Kidney epithelial cell (primary cell): ENCODE results near the gene ZNF526. TPM values are rescaled to one million over a fixed set of nuclear protein-coding genes. Genes with fewer than 3 reads are reported as not detected.

Experiments used
- DNase-seq: peaks from one replicate; pipeline ENCODE4 v3.0.0-alpha.2; 2010; ENCODE audit warnings: low read depth
- H3K27me3 ChIP-seq: 2 replicates; pipeline ENCODE4 v1.6.0; 2011; ENCODE audit warnings: low read length; ENCODE audit not compliant: control insufficient read depth, insufficient read depth
- H3K36me3 ChIP-seq: 2 replicates; pipeline ENCODE4 v1.5.1; 2011; ENCODE audit warnings: low read length; ENCODE audit not compliant: control insufficient read depth, insufficient read depth
- H3K4me3 ChIP-seq: 2 replicates; pipeline ENCODE4 v1.5.1; 2011; ENCODE audit warnings: low read depth, mild to moderate bottlenecking, control low read depth, low read length
- CTCF ChIP-seq: IDR thresholded peaks from 2 replicates; pipeline ENCODE4 v1.5.1; 2011; ENCODE audit warnings: mild to moderate bottlenecking, moderate library complexity, low read length, control low read depth, inconsistent platforms; ENCODE audit not compliant: insufficient read depth, poor library complexity, severe bottlenecking
- total RNA-seq: library from RNA; depleted of rRNA; stranded (reverse); fragments of >200 nt; gene quantifications from 2 replicates; pipeline ENCODE4 v1.2.3, GENCODE V29; 2015

Gene ZNF526
- total RNA-seq, 1 donor from 2014 or later = 6.1 TPM

GRCh38 chr19:42174958-42175734 is 45.0 kb upstream of the ZNF526 start:
- Histone ChIP-seq H3K27me3 (peaks cover 68% of the 10 kb centered on the region), H3K4me3 (no peak overlapping the region), H3K36me3 (no peaks in the 10 kb centered on the region)
- TF ChIP-seq CTCF = no peak
- no peak for DNase-seq

- H3K4me3 ChIP-seq = peak overlapping the region; percentile 25
- no peak for DNase-seq
- peaks cover 70% of the 10 kb centered on the region for H3K27me3 ChIP-seq
- no peak for TF ChIP-seq CTCF
- H3K36me3 ChIP-seq = no peaks in the 10 kb centered on the region
These were observed 44.0 kb upstream of the ZNF526 start for GRCh38 chr19:42175952-42176648.

- DNase-seq = no peak
- peak overlapping the region; percentile 25 for H3K4me3 ChIP-seq
- no peaks in the 10 kb centered on the region for H3K36me3 ChIP-seq
- TF ChIP-seq CTCF = no peak
- H3K27me3 ChIP-seq = peaks cover 66% of the 10 kb centered on the region
These were observed 43.5 kb upstream of the ZNF526 start for GRCh38 chr19:42176649-42176989.

GRCh38 chr19:42176990-42177685 is 43.0 kb upstream of the ZNF526 start:
- peak overlapping the region; percentile 25 for H3K4me3 ChIP-seq
- peaks cover 63% of the 10 kb centered on the region for H3K27me3 ChIP-seq
- H3K36me3 ChIP-seq = no peaks in the 10 kb centered on the region
- peak; percentile 10 for DNase-seq
- no peak for TF ChIP-seq CTCF

GRCh38 chr19:42177686-42178019 is 42.5 kb upstream of the ZNF526 start:
- DNase-seq = no peak
- Histone ChIP-seq H3K36me3 (no peaks in the 10 kb centered on the region), H3K27me3 (peaks cover 63% of the 10 kb centered on the region), H3K4me3 (no peak overlapping the region)
- TF ChIP-seq CTCF = no peak
